ENCODE data around the gene PADI1. TPM values are rescaled to one million over a fixed set of nuclear protein-coding genes. Genes with fewer than 3 reads are reported as not detected.

Gene PADI1
- polyA plus RNA-seq, 1 donor from 2014 or later: 0.66 TPM

GRCh38 chr1:17184161-17184665, 20.7 kb upstream of the PADI1 start:
- H3K9ac ChIP-seq (ENCODE audit: low read length): no peak overlapping the region
- no peak overlapping the region for H3K4me2 ChIP-seq (ENCODE audit: low read length)
- no peaks in the 10 kb centered on the region for H3K27me3 ChIP-seq (ENCODE audit: insufficient read depth, low read depth, low read length)
- H3K36me3 ChIP-seq (ENCODE audit: insufficient read depth, low read length): no peaks in the 10 kb centered on the region
- no peaks in the 10 kb centered on the region for H3K79me2 ChIP-seq (replicated peaks; ENCODE audit: insufficient read depth, low read length)
- H3F3A ChIP-seq (ENCODE audit: insufficient read depth, low read length, poor library complexity, severe bottlenecking): no peaks in the 10 kb centered on the region
- no peak overlapping the region for H3K27ac ChIP-seq (ENCODE audit: low read length)
- no peaks in the 10 kb centered on the region for H3K9me2 ChIP-seq (ENCODE audit: insufficient read depth, low read length)
- TF ChIP-seq EP300 (conservative IDR thresholded peaks at IDR 0.05; ENCODE audit: poor library complexity, severe bottlenecking) (no peak), RAD21 (conservative IDR thresholded peaks at IDR 0.05) (no peak), SMC3 (conservative IDR thresholded peaks at IDR 0.05; ENCODE audit: poor library complexity) (no peak), CTCF (IDR thresholded peaks at IDR 0.05; ENCODE audit: poor library complexity, severe bottlenecking) (no peak), REST (IDR thresholded peaks at IDR 0.05; ENCODE audit: borderline replicate concordance) (no peak), MXI1 (conservative IDR thresholded peaks at IDR 0.05; ENCODE audit: poor library complexity, severe bottlenecking) (no peak), TAF1 (IDR thresholded peaks at IDR 0.05; ENCODE audit: low read depth) (no peak), EZH2 (IDR thresholded peaks at IDR 0.05; ENCODE audit: borderline replicate concordance, insufficient read depth, low read length, poor library complexity, severe bottlenecking) (no peak), POLR2AphosphoS5 (IDR thresholded peaks at IDR 0.05) (no peak)
- no peak overlapping the region for H3K4me3 ChIP-seq (ENCODE audit: low read length)
- H4K20me1 ChIP-seq (ENCODE audit: insufficient read depth): no peaks in the 10 kb centered on the region
- H3K9me3 ChIP-seq (ENCODE audit: low read length): no peaks in the 10 kb centered on the region
- H2AFZ ChIP-seq (ENCODE audit: low read depth, low read length): no peak overlapping the region

GRCh38 chr1:17184822-17185484, 20.0 kb upstream of the PADI1 start:
- H3K4me3 ChIP-seq (ENCODE audit: low read length): no peak overlapping the region
- no peak overlapping the region for H2AFZ ChIP-seq (ENCODE audit: low read depth, low read length)
- H3K9ac ChIP-seq (ENCODE audit: low read length): no peak overlapping the region
- H3K27me3 ChIP-seq (ENCODE audit: insufficient read depth, low read depth, low read length): no peaks in the 10 kb centered on the region
- H3K79me2 ChIP-seq (replicated peaks; ENCODE audit: insufficient read depth, low read length): no peaks in the 10 kb centered on the region
- TF ChIP-seq CTCF (IDR thresholded peaks at IDR 0.05; ENCODE audit: poor library complexity, severe bottlenecking): no peak
- TF ChIP-seq EZH2 (IDR thresholded peaks at IDR 0.05; ENCODE audit: borderline replicate concordance, insufficient read depth, low read length, poor library complexity, severe bottlenecking): no peak
- no peak for TF ChIP-seq RAD21 (conservative IDR thresholded peaks at IDR 0.05)
- no peak for TF ChIP-seq REST (IDR thresholded peaks at IDR 0.05; ENCODE audit: borderline replicate concordance)
- TF ChIP-seq MXI1 (conservative IDR thresholded peaks at IDR 0.05; ENCODE audit: poor library complexity, severe bottlenecking): no peak
- TF ChIP-seq SMC3 (conservative IDR thresholded peaks at IDR 0.05; ENCODE audit: poor library complexity): no peak
- no peak for TF ChIP-seq TAF1 (IDR thresholded peaks at IDR 0.05; ENCODE audit: low read depth)
- TF ChIP-seq POLR2AphosphoS5 (IDR thresholded peaks at IDR 0.05): no peak
- no peak for TF ChIP-seq EP300 (conservative IDR thresholded peaks at IDR 0.05; ENCODE audit: poor library complexity, severe bottlenecking)
- no peak overlapping the region for H3K4me2 ChIP-seq (ENCODE audit: low read length)
- H3K9me2 ChIP-seq (ENCODE audit: insufficient read depth, low read length): no peaks in the 10 kb centered on the region
- H3K27ac ChIP-seq (ENCODE audit: low read length): no peak overlapping the region
- H4K20me1 ChIP-seq (ENCODE audit: insufficient read depth): no peaks in the 10 kb centered on the region
- H3F3A ChIP-seq (ENCODE audit: insufficient read depth, low read length, poor library complexity, severe bottlenecking): no peaks in the 10 kb centered on the region
- H3K36me3 ChIP-seq (ENCODE audit: insufficient read depth, low read length): no peaks in the 10 kb centered on the region
- H3K9me3 ChIP-seq (ENCODE audit: low read length): no peaks in the 10 kb centered on the region

All from neural cell (in vitro differentiated cells).